Fibroblast of upper back skin (primary cell): ENCODE data around the gene TMPRSS11B.
"Not testable (repeated sequence)": the region's sequence is repeated elsewhere in the genome, so short reads cannot be mapped to it uniquely, and the experiment has no call there.

ENCODE experiments used
- DNase-seq: peaks from one replicate; pipeline ENCODE4 v3.0.0-alpha.2; 2013

Gene TMPRSS11B

GRCh38 chr4:68245594-68245993, at the start of gene TMPRSS11B:
TSS of gene TMPRSS11B (minus strand) at chr4:68245694. CDS start at chr4:68245558, 136 bp downstream.
- no peak for DNase-seq

- DNase-seq = no peak
Observed at GRCh38 chr4:68291256-68291655, 45.8 kb upstream of the TMPRSS11B start.

GRCh38 chr4:68288393-68288740, 42.9 kb upstream of the TMPRSS11B start:
- no peak for DNase-seq

- DNase-seq = no peak
Observed at GRCh38 chr4:68287704-68288392, 42.4 kb upstream of the TMPRSS11B start.

GRCh38 chr4:68283714-68284113, 38.2 kb upstream of the TMPRSS11B start:
- no peak for DNase-seq

GRCh38 chr4:68283095-68283494, 37.6 kb upstream of the TMPRSS11B start:
- no peak for DNase-seq

- not testable (repeated sequence) for DNase-seq
Observed at GRCh38 chr4:68281796-68282740, 36.6 kb upstream of the TMPRSS11B start.

GRCh38 chr4:68278029-68278428, 32.5 kb upstream of the TMPRSS11B start:
- peak; percentile 8 for DNase-seq

- no peak for DNase-seq
Observed at GRCh38 chr4:68277627-68278026, 32.1 kb upstream of the TMPRSS11B start.

GRCh38 chr4:68272860-68273259, 27.4 kb upstream of the TMPRSS11B start:
- peak; percentile 15 for DNase-seq

- DNase-seq = peak; percentile 6
Observed at GRCh38 chr4:68272380-68272779, 26.9 kb upstream of the TMPRSS11B start.

- DNase-seq = peak; percentile 64
Observed at GRCh38 chr4:68271851-68272357, 26.4 kb upstream of the TMPRSS11B start.

- DNase-seq = peak; percentile 56
Observed at GRCh38 chr4:68267433-68267944, 22.0 kb upstream of the TMPRSS11B start.

GRCh38 chr4:68264875-68265565, 19.5 kb upstream of the TMPRSS11B start:
- no peak for DNase-seq

- DNase-seq = no peak
Observed at GRCh38 chr4:68259191-68259590, 13.7 kb upstream of the TMPRSS11B start.

- DNase-seq = no peak
Observed at GRCh38 chr4:68257719-68258118, 12.2 kb upstream of the TMPRSS11B start.

- DNase-seq = no peak
Observed at GRCh38 chr4:68256284-68256683, 10.8 kb upstream of the TMPRSS11B start.

GRCh38 chr4:68250151-68250930, 4.8 kb upstream of the TMPRSS11B start:
- no peak for DNase-seq

- no peak for DNase-seq
Observed at GRCh38 chr4:68249434-68249833, 3.9 kb upstream of the TMPRSS11B start.

- DNase-seq = no peak
Observed at GRCh38 chr4:68240620-68241019, 4.9 kb downstream of the TMPRSS11B start.

- no peak for DNase-seq
Observed at GRCh38 chr4:68228568-68228967, 16.9 kb downstream of the TMPRSS11B start.

GRCh38 chr4:68218044-68218443, 27.4 kb downstream of the TMPRSS11B start:
- DNase-seq = no peak
